Osteoblast (primary cell): ENCODE results near the gene PLAGL1. TPM values are rescaled to one million over a fixed set of nuclear protein-coding genes. Genes with fewer than 3 reads are reported as not detected.

ENCODE experiments used
- DNase-seq: peaks from one replicate; pipeline ENCODE4 v3.0.0; 2011; ENCODE audit warnings: low spot score, mixed read lengths; ENCODE audit not compliant: insufficient read length; ENCODE audit errors: missing footprints
- H2AFZ ChIP-seq: 2 replicates; pipeline ENCODE4 v1.6.0; 2011; ENCODE audit warnings: mild to moderate bottlenecking, low read length
- H3K27ac ChIP-seq: 2 replicates; pipeline ENCODE4 v1.5.1; 2011; ENCODE audit warnings: mild to moderate bottlenecking, low read depth, low read length, moderate library complexity
- H3K27me3 ChIP-seq: 2 replicates; pipeline ENCODE4 v1.6.0; 2012; ENCODE audit warnings: mild to moderate bottlenecking, control low read depth, inconsistent platforms, low read length, moderate library complexity; ENCODE audit not compliant: insufficient read depth
- H3K36me3 ChIP-seq: 2 replicates; pipeline ENCODE4 v1.5.1; 2011; ENCODE audit warnings: mild to moderate bottlenecking, low read length, control low read depth, moderate library complexity; ENCODE audit not compliant: insufficient read depth
- H3K4me1 ChIP-seq: 2 replicates; pipeline ENCODE4 v1.5.1; 2011; ENCODE audit warnings: mild to moderate bottlenecking, low read length, control low read depth, moderate library complexity; ENCODE audit not compliant: insufficient read depth
- H3K4me2 ChIP-seq: 2 replicates; pipeline ENCODE4 v1.6.0; 2011; ENCODE audit warnings: mild to moderate bottlenecking, low read length; ENCODE audit not compliant: insufficient read depth
- H3K4me3 ChIP-seq: fragments of 200-600 bp; sonication (generic); 3 replicates; pipeline ENCODE4 v1.5.1; 2012; ENCODE audit warnings: mild to moderate bottlenecking, low read length, inconsistent platforms; ENCODE audit not compliant: insufficient read depth
- H3K79me2 ChIP-seq: 2 replicates; pipeline ENCODE4 v1.6.0; 2012; ENCODE audit warnings: mild to moderate bottlenecking, low read length, control low read depth, inconsistent platforms; ENCODE audit not compliant: insufficient read depth
- H3K9me3 ChIP-seq: 2 replicates; pipeline ENCODE4 v1.5.1; 2011; ENCODE audit warnings: low read depth, low read length, control low read depth
- H4K20me1 ChIP-seq: 2 replicates; pipeline ENCODE4 v1.6.0; 2012; ENCODE audit warnings: mild to moderate bottlenecking, low read length, control low read depth; ENCODE audit not compliant: insufficient read depth
- CTCF ChIP-seq: IDR thresholded peaks from 2 replicates; pipeline ENCODE4 v1.5.1; 2011; ENCODE audit warnings: mild to moderate bottlenecking, low read depth, low read length, moderate library complexity; ENCODE audit errors: extremely low read depth
- total RNA-seq: library from RNA; depleted of rRNA; stranded (reverse); fragments of >200 nt; gene quantifications from 2 replicates; pipeline ENCODE4 v1.2.3, GENCODE V29; 2012

Gene PLAGL1
- total RNA-seq, 1 donor, result 16.6 TPM

- TF ChIP-seq CTCF, result no peak
- no peak for DNase-seq
- no peak overlapping the region for H3K27ac ChIP-seq
- no peaks in the 10 kb centered on the region for H3K79me2 ChIP-seq
- no peak overlapping the region for H2AFZ ChIP-seq
- no peaks in the 10 kb centered on the region for H4K20me1 ChIP-seq
- H3K4me1 ChIP-seq, result no peaks in the 10 kb centered on the region
- H3K36me3 ChIP-seq, result no peaks in the 10 kb centered on the region
- H3K4me3 ChIP-seq, result no peak overlapping the region
- no peaks in the 10 kb centered on the region for H3K9me3 ChIP-seq
- peaks cover 24% of the 10 kb centered on the region for H3K27me3 ChIP-seq
- H3K4me2 ChIP-seq, result no peak overlapping the region
These were observed 20.0 kb upstream of the PLAGL1 start for GRCh38 chr6:144027932-144028587.

- H3K4me3 ChIP-seq, result no peak overlapping the region
- no peaks in the 10 kb centered on the region for H3K4me1 ChIP-seq
- no peak for TF ChIP-seq CTCF
- no peak overlapping the region for H3K27ac ChIP-seq
- H2AFZ ChIP-seq, result no peak overlapping the region
- peaks cover 24% of the 10 kb centered on the region for H3K27me3 ChIP-seq
- no peaks in the 10 kb centered on the region for H4K20me1 ChIP-seq
- no peaks in the 10 kb centered on the region for H3K36me3 ChIP-seq
- H3K79me2 ChIP-seq, result no peaks in the 10 kb centered on the region
- H3K9me3 ChIP-seq, result no peaks in the 10 kb centered on the region
- no peak overlapping the region for H3K4me2 ChIP-seq
- DNase-seq, result no peak
These were observed 15.2 kb upstream of the PLAGL1 start for GRCh38 chr6:144023216-144023615.

- Histone ChIP-seq H3K4me3 (no peak overlapping the region), H3K79me2 (no peaks in the 10 kb centered on the region), H3K27ac (no peak overlapping the region), H3K27me3 (peaks cover 4% of the 10 kb centered on the region), H2AFZ (no peak overlapping the region), H3K36me3 (no peaks in the 10 kb centered on the region), H3K9me3 (no peaks in the 10 kb centered on the region), H3K4me2 (no peak overlapping the region), H3K4me1 (no peaks in the 10 kb centered on the region), H4K20me1 (no peaks in the 10 kb centered on the region)
- no peak for DNase-seq
- no peak for TF ChIP-seq CTCF
These were observed 11.9 kb upstream of the PLAGL1 start for GRCh38 chr6:144019929-144020328.

- no peaks in the 10 kb centered on the region for H3K36me3 ChIP-seq
- no peak for DNase-seq
- no peak overlapping the region for H3K4me2 ChIP-seq
- H4K20me1 ChIP-seq, result no peaks in the 10 kb centered on the region
- H3K4me1 ChIP-seq, result no peaks in the 10 kb centered on the region
- H3K4me3 ChIP-seq, result no peak overlapping the region
- no peaks in the 10 kb centered on the region for H3K79me2 ChIP-seq
- peaks cover 4% of the 10 kb centered on the region for H3K27me3 ChIP-seq
- H2AFZ ChIP-seq, result no peak overlapping the region
- no peaks in the 10 kb centered on the region for H3K9me3 ChIP-seq
- no peak for TF ChIP-seq CTCF
- no peak overlapping the region for H3K27ac ChIP-seq
These were observed 9.4 kb upstream of the PLAGL1 start for GRCh38 chr6:144017166-144018094.
